Stimulated activated CD8-positive, alpha-beta memory T cell treated with anti-CD3 and anti-CD28 coated beads, Interleukin-15, amount 100 ng/mL, for 4 hours (primary cell): ENCODE measurements around the gene CHCHD6.

Source experiments
- DNase-seq, 2 donors: peaks; one replicate each; pipeline ENCODE4 v3.0.0-alpha.2; 2020; ENCODE audit warnings: low read depth in 2 of 2

Gene CHCHD6

DNA sequence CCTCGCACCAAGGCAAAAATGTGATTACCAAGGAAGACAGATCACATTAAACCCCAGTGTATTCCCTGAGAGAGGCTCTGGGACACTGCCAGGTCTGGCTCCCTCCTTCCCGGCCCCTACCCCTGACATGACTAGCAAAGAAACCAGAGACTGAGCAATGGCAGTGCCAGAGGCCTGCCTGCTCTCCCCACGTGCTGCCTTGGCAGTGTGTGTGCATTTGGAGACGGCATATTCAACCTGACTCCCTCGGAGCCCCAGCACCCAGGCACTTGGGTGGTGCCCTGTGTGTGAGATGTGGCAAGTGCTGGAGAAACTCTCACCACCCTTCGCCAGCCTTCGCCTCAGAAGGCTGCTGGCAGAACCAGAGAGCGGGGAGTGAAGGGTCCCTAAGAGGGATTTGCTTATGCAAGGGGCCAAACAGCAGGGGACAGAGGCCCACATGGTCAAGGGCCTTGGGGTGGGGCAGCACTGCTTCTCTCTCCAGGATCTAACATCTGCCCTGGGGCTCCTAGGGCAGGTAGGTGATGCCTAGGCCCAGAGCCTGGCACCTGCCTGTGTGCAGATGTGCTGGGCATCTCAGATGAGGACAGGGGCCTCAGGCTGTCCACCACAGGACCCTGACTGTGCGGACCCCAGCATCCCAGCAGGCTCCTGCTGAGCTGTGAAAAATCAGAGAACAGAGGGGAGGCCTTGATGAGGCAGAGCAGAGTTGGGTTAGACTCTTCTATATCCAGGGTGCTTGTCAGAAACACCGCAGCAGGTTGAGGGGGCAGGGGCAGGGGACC is 255.3 kb downstream of the CHCHD6 start:
- DNase-seq, result no peak

DNA sequence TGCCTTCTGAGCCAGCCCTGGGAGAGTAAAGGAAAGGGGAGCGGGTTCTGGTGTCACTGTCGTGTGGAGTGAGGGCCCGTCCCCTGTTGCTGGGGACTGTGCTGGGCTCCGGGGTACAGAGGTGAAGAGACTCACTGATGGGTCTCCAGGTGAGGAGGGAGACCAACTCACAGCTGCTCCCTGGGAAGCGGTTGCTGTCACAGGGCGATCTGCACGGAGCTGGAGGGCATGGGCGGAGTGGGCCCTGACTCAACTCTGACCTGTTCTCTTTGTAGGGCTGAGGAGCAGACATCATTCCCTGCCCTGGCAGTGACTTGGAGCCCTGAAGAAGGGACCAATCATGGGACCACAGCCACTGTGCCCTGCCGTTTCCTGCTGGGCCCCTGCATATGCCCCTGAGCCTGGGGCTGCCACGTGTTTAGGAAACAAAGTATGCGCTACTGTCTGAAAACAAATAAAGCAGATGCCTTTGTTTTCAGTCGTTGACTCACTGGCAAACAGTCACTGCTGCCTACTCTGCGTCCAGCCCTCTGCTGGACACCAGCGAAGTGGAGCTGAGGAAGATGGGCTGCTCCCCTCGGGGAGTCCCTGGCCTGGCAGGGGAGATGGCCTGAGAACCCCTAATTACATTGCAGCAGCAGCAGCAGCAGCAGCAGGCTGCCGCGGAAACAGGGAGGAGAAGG is 256.0 kb downstream of the CHCHD6 start:
- DNase-seq, result no peak

DNA sequence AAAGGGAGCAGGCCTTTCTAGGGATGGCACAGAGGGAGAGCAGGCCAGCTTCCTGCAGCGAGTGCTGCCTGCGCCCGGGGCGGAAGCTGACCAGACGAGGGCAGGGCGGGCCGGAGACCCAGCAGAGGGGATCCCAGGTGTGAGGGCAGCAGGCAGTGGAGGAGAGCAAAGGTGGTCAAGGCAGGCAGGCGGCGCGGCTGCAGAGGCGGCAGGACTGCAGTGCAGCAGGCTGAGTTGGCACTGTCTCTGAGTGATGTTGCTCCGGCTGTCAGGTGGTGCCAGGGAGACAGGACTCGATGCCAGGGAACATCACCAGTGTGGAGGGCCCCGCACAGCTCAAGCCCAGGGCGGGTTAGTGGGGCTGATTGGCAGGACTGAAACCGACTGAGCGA is 256.6 kb downstream of the CHCHD6 start:
- DNase-seq, result no peak

DNA sequence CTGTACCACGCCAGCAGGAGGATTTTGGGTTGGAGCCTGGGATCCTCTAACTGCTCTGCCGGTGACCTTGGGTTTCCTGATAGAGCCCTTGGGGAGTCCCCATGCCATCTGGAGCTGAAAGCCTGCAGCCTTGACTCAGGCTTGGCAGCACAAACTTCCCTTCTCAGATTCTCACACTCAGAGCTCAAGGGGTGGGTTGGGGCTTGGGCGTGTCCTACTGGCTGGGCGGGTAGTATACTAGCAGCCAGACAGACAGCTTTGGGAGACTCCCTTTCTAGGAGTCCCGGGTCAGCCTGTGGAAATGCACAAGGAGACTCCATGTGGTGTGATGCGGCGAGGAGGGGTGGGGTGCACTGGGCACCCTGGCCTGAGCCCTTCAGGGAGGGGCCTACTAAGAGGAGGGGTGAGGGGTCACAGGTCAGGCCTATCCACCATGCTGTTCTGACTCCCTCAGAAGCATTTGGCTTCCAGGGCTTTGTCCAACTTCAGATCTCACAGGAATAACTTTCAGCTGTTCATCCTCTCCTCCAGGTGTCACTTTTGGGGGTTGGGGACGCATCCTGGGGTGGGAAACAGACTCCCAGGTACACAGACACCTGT is 257.3 kb downstream of the CHCHD6 start:
- DNase-seq, result no peak

DNA sequence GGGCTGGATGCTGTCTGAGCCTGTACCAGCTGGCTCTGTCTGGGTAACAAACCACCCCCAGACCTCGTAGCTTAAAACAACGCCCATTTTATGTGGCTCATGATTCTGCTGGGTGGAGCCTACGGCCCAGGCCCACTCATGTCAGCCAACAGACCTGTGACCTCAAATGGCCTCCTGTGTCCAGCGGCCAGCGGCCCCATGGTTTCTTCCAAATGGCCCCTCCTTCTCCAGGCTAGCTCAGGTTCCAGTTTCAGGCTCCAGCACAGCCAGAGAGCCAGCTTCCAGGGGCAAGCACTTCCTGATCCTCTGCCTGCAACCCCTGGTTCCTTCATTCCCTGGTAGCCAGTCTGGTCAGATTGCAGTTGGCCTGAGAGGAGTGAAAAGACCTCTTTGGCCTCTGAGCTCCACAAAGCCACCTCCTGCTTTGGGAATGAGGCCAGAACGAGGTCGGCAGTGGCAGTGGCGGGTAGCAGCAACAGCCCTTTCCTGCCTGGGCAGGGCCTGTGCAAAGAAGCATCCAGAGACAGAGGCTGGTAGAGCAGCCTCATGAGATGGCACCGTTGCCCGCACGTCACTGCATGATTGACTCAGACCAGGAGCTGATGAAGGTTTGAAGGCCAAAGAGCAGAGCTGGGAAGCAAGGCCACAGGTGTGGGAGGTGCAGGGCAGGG is 257.9 kb downstream of the CHCHD6 start:
- no peak for DNase-seq

- no peak for DNase-seq
Observed at GRCh38 chr3:126962756-126963155, 258.7 kb downstream of the CHCHD6 start.

GRCh38 chr3:126963261-126964190 is 259.5 kb downstream of the CHCHD6 start:
- no peak for DNase-seq

DNA sequence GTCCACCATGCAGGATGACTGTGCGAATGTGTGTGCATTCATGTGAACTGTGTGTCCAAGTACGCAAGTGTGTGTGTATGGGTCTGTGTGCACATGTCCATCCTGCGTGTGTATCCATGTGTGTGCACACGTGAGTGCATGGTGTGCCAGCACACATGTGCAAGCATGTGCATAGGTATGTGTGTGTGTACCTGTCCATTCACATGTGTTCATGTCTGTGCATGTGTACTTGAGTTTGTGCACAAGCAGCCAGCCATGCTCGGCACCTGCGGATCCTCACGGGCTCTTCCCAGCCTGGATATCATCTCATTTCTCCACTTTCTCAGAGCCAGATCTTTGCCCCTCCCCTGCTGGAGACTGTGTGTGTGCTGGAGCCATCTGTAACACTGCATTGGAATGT is 260.2 kb downstream of the CHCHD6 start:
- DNase-seq, result no peak

GRCh38 chr3:126964950-126965349 is 260.9 kb downstream of the CHCHD6 start:
- no peak for DNase-seq

GRCh38 chr3:126965526-126966080 is 261.6 kb downstream of the CHCHD6 start:
- no peak for DNase-seq

GRCh38 chr3:126967386-126967785 is 263.3 kb downstream of the CHCHD6 start:
- DNase-seq, result no peak

DNA sequence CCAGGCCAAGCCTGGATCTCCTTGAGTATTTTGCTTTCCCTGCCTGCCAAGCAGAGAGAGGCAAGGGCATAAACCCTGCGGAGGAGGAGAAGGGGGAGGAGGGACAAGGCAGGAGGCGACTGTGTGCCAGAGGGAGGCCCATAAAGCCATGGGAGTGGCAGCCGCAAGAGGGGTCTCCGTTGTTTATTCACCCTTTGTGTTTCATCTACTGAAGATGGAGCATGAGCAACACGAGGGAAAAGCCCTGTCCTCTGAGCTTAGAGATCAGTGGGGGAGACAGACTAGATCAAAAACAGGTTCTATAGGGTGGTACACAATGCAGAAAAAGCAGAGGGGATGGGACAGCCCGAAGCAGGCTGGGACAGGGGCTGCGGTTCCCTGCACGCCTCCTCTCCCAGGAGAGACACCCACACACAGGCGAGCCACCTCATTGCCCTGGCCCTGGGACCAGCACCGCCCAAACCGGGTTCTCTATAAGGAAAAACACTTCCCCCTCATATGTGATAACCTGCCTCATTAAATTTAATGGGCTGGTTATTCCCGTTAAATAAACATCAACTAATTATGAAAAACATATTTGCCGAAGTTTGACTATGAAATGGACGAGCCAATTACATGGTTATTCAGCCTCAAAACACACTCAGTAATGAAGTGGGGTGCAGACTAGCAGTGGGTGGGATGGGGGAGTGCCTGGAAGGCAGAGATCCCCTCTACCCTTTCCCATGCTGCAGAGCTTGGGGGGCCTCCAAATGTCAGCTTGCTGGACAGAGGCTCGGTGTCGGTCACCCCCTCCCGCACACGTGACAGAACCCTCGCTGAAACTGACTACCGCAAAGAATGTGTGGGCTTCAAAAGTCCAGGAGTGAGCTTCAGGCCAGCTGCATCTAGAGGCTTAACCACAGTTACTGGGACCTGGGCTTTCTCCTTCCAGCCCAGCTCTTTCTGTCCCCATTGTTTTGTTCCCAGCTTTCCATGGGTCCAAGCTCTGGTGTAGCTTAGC is 264.7 kb downstream of the CHCHD6 start:
- no peak for DNase-seq

GRCh38 chr3:126969586-126969985 is 265.5 kb downstream of the CHCHD6 start:
- no peak for DNase-seq

- no peak for DNase-seq
Observed at GRCh38 chr3:126970101-126970500, 266.1 kb downstream of the CHCHD6 start.

- no peak for DNase-seq
Observed at GRCh38 chr3:126970921-126971320, 266.9 kb downstream of the CHCHD6 start.

GRCh38 chr3:126971891-126972351 is 267.9 kb downstream of the CHCHD6 start:
- DNase-seq, result no peak

DNA sequence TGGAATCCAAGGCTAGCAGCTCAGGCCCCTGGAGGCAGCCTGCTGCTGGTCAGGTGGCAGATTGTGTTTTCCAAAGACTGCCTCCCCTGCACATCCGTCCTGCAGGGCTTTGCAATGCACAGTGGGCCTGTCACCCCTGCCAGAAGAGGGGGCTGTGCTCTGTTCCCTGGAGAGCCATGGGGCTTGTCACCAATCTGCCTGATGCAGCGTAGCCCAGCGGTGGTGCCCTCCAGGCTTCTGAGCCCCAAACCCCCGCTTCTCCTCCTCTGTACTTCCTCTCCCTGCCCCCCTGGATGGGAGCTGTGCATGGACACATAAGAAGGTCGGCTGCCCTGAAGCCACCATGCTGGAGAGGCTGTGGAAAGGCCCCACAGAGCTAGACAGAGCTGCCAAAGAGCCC is 268.8 kb downstream of the CHCHD6 start:
- no peak for DNase-seq

GRCh38 chr3:126973814-126974213 is 269.8 kb downstream of the CHCHD6 start:
- no peak for DNase-seq

DNA sequence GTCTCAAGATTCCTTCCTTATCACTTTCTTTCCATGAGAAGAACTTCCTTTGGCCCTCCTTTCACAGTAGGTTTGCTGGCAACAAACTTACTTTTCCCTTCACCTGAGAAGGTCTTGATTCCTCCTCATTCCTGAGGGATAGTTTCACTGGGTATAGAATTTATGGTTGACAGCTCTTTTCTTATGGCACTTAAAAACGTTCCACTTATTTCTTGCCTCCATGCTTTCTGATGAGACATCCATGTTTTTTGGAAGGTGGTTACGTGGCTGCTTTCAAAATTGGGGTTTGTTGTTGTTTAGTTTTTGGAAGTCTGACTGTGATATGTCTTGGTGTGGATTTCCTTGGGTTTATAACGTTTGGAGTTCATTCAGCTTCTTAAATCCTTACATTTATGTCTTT is 270.7 kb downstream of the CHCHD6 start:
- no peak for DNase-seq

DNA sequence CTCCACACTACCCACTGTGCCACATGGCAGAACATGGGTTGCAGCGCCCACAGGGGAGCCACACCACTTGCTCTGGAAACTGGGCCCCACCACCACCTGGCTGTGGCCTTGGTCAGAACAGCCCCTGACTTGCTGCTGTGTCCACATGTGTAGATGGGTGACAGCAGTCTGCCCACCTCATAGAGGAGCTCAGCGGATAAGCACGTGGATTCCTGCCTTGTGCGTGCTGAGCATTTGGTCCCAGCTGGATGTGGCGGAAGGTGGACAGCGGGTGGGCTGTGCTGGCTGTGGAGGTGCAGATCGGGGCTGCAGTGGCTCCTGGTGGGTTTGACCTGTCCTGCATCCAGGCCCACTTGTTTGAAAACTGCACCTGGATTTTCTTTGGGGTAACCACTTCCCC is 272.9 kb downstream of the CHCHD6 start:
- no peak for DNase-seq
